Uterus (tissue), 2 donors: Measurements from ENCODE around the gene DHX38.

ENCODE experiments used
- POLR2A ChIP-seq, 2 donors: fragments of 450-650 bp; IDR thresholded peaks; one replicate each; pipeline ENCODE4 v1.6.1; 2016; ENCODE audit warnings: antibody characterized with exemption in 2 of 2, mild to moderate bottlenecking in 1 of 2, moderate library complexity in 1 of 2
- TF ChIP-seq, protein P1 (sequence below), 4 experiments: fragments of 200-600 bp in 2 of 4; fragments of 450-650 bp in 2 of 4; sonication (generic) in 2 of 4; IDR thresholded peaks; one replicate each; pipeline ENCODE4 v1.5.1; 2016 to 2019; ENCODE audit warnings: antibody characterized with exemption in 4 of 4, mild to moderate bottlenecking in 2 of 4, moderate library complexity in 1 of 4

DNA sequence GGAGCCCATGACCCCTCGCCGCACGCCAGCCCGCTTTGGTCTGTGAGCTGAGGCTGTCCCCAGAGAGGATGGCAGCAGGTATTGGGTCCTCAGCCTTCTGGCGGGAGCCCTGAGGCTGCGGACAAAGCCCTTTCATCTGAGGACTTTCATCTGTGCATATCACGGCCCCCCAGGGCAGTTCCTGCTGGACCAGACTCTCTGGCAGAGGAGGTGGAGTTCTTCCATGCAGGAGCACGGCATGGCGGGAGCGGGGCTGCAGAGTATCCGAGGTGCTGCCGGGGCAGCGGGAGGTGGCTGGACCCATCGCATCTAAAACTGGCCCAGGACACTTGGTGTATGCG lies 18.8 kb downstream of the DHX38 start:
- TF ChIP-seq, protein P1, sequence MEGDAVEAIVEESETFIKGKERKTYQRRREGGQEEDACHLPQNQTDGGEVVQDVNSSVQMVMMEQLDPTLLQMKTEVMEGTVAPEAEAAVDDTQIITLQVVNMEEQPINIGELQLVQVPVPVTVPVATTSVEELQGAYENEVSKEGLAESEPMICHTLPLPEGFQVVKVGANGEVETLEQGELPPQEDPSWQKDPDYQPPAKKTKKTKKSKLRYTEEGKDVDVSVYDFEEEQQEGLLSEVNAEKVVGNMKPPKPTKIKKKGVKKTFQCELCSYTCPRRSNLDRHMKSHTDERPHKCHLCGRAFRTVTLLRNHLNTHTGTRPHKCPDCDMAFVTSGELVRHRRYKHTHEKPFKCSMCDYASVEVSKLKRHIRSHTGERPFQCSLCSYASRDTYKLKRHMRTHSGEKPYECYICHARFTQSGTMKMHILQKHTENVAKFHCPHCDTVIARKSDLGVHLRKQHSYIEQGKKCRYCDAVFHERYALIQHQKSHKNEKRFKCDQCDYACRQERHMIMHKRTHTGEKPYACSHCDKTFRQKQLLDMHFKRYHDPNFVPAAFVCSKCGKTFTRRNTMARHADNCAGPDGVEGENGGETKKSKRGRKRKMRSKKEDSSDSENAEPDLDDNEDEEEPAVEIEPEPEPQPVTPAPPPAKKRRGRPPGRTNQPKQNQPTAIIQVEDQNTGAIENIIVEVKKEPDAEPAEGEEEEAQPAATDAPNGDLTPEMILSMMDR (IDR thresholded peaks at IDR 0.05) = no peak
- TF ChIP-seq POLR2A (IDR thresholded peaks at IDR 0.05) = no peak
